Measurements from ENCODE around the gene CCDC51.

Gene CCDC51

DNA sequence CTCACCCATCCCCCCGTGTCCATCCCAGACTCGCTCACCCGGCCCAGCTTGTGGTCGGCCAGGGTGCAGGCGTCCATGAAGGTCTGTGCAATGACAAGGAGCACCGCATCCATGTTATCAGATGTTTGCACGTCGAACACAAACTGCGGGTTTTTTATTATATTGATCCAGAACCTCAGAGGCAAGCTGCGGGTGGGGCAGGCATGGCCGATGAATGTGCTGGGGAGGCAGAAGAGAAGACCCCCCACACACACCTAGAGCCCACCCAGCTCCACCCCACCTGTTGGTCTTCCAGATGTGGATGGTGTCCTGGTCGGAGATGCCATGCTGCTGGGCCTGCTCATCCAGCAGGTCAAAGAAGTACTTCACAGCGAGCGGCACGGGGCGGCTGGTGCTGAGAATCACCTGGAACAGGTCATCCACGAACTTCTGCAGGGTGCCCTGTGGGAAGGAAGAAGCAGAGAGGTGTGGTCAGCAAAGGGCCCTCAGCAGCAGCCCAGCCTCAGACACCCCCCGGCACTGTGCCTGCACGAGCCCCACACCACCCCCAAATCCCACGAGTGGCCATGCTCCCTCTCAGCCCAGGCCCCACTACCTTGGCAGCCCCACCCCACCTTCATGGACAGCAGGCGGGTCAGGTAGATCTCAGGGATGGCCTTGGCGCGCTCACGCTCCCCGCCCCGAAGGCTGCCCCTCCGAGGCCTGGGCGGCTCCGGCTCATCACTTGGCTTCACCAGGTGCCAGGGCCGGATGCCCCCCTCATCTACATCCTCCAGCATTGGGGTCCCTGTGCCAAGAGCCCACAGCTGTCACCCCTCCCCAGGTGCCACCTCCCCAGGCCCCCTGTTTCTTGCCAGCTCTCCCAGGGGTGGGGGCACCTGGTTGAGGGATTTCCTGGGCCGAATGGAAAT is 30.4 kb downstream of the CCDC51 start:
- DNase-seq (ENCODE audit: low read depth): no peak
- H3K4me3 ChIP-seq (ENCODE audit: low read depth, low read length): no peak overlapping the region
- TF ChIP-seq, protein P1, sequence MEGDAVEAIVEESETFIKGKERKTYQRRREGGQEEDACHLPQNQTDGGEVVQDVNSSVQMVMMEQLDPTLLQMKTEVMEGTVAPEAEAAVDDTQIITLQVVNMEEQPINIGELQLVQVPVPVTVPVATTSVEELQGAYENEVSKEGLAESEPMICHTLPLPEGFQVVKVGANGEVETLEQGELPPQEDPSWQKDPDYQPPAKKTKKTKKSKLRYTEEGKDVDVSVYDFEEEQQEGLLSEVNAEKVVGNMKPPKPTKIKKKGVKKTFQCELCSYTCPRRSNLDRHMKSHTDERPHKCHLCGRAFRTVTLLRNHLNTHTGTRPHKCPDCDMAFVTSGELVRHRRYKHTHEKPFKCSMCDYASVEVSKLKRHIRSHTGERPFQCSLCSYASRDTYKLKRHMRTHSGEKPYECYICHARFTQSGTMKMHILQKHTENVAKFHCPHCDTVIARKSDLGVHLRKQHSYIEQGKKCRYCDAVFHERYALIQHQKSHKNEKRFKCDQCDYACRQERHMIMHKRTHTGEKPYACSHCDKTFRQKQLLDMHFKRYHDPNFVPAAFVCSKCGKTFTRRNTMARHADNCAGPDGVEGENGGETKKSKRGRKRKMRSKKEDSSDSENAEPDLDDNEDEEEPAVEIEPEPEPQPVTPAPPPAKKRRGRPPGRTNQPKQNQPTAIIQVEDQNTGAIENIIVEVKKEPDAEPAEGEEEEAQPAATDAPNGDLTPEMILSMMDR (IDR thresholded peaks at IDR 0.05; ENCODE audit: low read depth, low read length, missing control alignments): no peak
- in situ Hi-C loops (cut with HindIII; ENCODE audit: low sequenced_read_pairs): no loop called here

DNA sequence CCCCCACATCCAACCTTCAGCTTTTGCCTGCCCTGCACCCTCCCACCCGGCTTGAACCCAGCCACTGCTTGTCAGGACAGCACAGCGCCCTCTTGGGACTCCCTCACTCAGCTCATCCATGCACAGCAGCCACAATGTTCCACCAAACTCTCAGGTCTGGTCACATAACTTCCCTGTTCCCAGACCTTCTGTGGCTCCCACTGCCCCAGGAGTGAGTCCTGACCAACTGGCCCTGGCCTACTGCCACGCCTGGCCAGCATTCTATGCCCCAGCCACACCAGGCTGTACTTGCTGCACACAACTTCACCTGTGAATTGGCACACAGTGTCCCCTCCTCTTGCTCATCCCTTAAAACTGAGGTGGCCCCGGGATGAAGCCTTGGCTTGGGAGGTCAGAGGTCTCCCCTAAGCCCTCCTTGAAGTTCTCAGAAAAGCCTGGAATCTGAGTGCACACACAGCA is 31.1 kb downstream of the CCDC51 start:
- in situ Hi-C loops (cut with HindIII; ENCODE audit: low sequenced_read_pairs): no loop called here
- TF ChIP-seq, protein P1 (IDR thresholded peaks at IDR 0.05; ENCODE audit: low read depth, low read length, missing control alignments): no peak
- no peak overlapping the region for H3K4me3 ChIP-seq (ENCODE audit: low read depth, low read length)
- DNase-seq (ENCODE audit: low read depth): no peak

DNA sequence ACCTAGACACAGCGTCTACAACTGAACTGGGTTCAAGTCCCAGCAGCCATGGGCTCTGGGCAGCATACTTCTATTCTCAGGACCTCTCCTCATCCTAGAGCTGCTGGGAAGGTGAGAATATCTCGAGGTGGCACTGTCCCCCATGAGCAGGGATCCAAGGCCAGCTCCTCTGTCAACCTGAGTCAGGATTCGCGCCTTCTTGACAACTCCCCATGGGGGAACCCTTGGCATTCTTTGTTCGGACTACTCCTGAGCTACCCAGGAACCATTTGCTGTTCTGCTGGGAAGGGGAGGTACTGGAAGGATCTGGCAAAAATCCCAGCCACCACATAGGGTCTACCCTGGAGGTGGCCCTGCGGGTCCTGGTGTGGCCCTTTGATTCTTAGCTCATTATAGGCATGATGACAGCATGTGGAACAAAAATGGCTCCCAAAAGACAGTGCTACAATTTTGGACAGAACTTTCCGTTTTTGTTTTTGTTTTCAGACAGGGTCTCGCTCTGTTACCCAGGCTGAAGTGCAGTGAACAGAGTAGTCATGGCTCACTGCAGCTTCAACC is 32.3 kb downstream of the CCDC51 start:
- in situ Hi-C loops (cut with HindIII; ENCODE audit: low sequenced_read_pairs): no loop called here
- DNase-seq (ENCODE audit: low read depth): no peak
- no peak overlapping the region for H3K4me3 ChIP-seq (ENCODE audit: low read depth, low read length)
- TF ChIP-seq, protein P1 (IDR thresholded peaks at IDR 0.05; ENCODE audit: low read depth, low read length, missing control alignments): no peak

DNA sequence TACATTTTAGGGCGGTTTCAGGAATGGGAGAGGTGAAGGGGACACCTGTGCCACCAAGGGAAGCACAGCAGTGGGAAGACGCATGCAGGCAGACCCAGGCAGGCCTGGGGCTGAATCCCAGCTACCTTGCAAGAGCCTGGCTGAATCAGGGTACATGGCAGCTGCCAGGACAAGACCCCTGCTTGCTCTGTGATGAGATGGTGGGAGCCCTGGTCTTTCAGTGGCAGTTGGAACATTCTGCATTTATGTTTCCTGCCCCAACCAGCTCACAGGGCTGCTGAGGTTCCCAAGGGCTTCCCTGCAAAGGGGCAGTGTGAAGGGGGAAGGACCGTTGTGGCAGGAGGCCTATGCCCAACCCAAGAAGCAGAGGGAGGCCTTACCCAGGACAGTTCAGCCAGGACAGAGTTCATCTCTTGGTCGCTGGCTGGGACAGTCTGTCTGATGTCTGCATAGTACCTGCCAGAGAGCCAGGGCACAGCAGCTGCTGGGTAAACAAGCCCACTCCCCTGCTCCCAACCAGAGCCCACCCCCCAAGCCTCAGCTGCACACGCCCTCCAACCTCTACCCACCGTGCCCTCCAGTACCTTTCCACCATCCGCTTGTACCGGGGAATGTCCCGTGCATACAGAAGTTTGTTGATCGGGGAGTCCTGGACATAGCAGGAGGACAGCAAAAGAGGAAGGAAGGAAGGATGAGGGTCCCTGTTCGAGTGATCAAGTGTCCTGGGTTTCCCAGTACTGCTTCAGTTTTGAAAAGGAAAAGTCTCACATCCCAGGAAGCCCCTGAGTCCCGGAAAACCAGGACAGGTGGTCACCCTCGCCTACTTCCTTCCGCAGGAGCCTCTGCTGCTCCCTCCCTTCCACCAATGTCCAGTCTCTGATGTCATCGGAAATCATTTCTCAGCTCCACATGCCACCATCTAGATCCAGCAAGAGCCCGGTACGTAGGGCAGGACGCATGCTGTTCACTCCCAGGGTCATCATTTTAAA is 33.2 kb downstream of the CCDC51 start:
- in situ Hi-C loops (cut with HindIII; ENCODE audit: low sequenced_read_pairs): no loop called here
- H3K4me3 ChIP-seq (ENCODE audit: low read depth, low read length): no peak overlapping the region
- DNase-seq (ENCODE audit: low read depth): no peak

DNA sequence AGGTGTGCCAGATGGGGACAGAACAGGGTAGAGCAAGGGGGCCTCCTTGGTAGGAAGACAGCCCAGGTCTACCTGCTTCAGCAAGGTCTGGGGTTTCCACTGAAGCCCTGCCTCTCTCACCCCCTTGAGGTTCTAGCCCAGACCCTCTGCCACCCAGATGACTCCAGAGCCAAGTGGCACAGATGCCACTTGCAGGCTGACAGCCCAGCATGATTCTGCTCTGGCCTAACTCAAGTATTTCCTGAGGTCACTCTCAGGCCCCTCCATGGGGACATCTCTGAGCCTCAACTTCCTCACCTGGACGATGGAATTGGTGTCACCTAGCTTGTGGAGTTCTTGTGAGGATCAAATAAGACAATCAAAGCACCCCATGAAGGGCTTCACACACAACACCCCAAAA is 33.9 kb downstream of the CCDC51 start:
- in situ Hi-C loops (cut with HindIII; ENCODE audit: low sequenced_read_pairs): no loop called here
- no peak overlapping the region for H3K4me3 ChIP-seq (ENCODE audit: low read depth, low read length)
- TF ChIP-seq, protein P1 (IDR thresholded peaks at IDR 0.05; ENCODE audit: low read depth, low read length, missing control alignments): no peak
- DNase-seq (ENCODE audit: low read depth): no peak

More for the DNA sequence above, 33.2 kb downstream of the CCDC51 start:
- TF ChIP-seq, protein P1 (IDR thresholded peaks at IDR 0.05; ENCODE audit: low read depth, low read length, missing control alignments): no peak

DNA sequence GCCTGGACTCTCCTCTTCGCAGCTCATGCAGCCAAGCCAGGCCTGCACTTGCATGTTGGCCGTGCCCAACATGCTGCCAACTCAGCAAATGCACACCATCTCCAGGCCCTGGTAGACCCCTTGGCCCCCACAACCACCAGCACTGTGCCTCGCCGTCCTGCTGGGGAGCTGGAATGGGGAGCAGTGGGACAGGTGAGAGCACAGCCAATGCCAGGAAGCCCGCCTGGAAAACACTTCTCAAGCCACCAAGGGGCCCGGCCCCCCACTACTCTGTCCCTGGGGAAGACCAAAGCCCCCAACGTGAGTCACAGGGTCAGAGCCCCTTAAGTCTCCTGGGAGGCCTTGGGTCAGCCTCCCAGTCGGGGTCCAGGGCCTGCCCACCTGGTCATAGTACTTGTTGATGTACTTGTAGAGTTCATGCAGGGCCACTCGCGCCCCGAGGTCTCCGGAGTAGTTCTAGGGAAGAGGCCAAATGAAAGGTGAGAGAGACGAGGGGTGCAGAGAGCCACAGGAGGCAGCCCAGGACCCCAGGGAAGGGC is 34.5 kb downstream of the CCDC51 start:
- TF ChIP-seq, protein P1 (IDR thresholded peaks at IDR 0.05; ENCODE audit: low read depth, low read length, missing control alignments): no peak
- in situ Hi-C loops (cut with HindIII; ENCODE audit: low sequenced_read_pairs): no loop called here
- no peak overlapping the region for H3K4me3 ChIP-seq (ENCODE audit: low read depth, low read length)
- no peak for DNase-seq (ENCODE audit: low read depth)

Data from astrocyte of the cerebellum (primary cell).